K562 (cell line): ENCODE results near the gene NCOA4. TPM values are rescaled to one million over a fixed set of nuclear protein-coding genes. Genes with fewer than 3 reads are reported as not detected.

Source experiments
- CAMTA2 ChIP-seq: fragments of 250-450 bp; sonication (Bioruptor Pico); conservative IDR thresholded peaks from 2 replicates; pipeline ENCODE4 v1.5.1; 2022
- ETS2 ChIP-seq: IDR thresholded peaks from 2 replicates; pipeline ENCODE4 v1.6.1; 2016; ENCODE audit warnings: borderline replicate concordance, missing genetic modification characterization, mild to moderate bottlenecking, moderate library complexity, missing compliant biosample characterization; ENCODE audit not compliant: poor library complexity, severe bottlenecking
- FOXJ3 ChIP-seq: sonication (generic); formaldehyde crosslinking; IDR thresholded peaks from 2 replicates; pipeline ENCODE4 v1.4.0; 2020; ENCODE audit warnings: mild to moderate bottlenecking, missing genetic modification reagents
- JUN ChIP-seq, 2 experiments: sonication (generic) in 1 of 2; formaldehyde crosslinking in 1 of 2; IDR thresholded peaks; 2 replicates each; pipeline versions ENCODE4 v1.6.1 to v1.8.0; 2012 to 2022; ENCODE audit warnings: borderline replicate concordance in 2 of 2, mild to moderate bottlenecking in 2 of 2, improper control_type of control experiment in 1 of 2, low read depth in 1 of 2, low read length in 1 of 2, missing genetic modification reagents in 1 of 2
- NCOR1 ChIP-seq: fragments of 450-650 bp; IDR thresholded peaks from 2 replicates; pipeline ENCODE4 v1.6.1; 2016; ENCODE audit warnings: mild to moderate bottlenecking, moderate library complexity
- POLR2G ChIP-seq: fragments of 200-400 bp; formaldehyde crosslinking; IDR thresholded peaks from 2 replicates; pipeline ENCODE4 v1.6.1; 2017; ENCODE audit warnings: low read depth, mild to moderate bottlenecking, antibody characterized with exemption, low read length, moderate library complexity
- PURB ChIP-seq: sonication (generic); formaldehyde crosslinking; IDR thresholded peaks from 2 replicates; pipeline ENCODE4 v1.9.0; 2021; ENCODE audit warnings: low read depth, mild to moderate bottlenecking, missing genetic modification reagents
- SMARCC2 ChIP-seq: fragments of 450-650 bp; IDR thresholded peaks from 2 replicates; pipeline ENCODE4 v1.6.1; 2017; ENCODE audit warnings: antibody characterized with exemption, moderate library complexity, mild to moderate bottlenecking, low read depth
- STAG1 ChIP-seq: sonication (generic); formaldehyde crosslinking; IDR thresholded peaks from 2 replicates; pipeline ENCODE4 v1.5.0; 2020; ENCODE audit warnings: missing genetic modification reagents, borderline replicate concordance
- TGIF2 ChIP-seq: sonication (generic); formaldehyde crosslinking; IDR thresholded peaks from 2 replicates; pipeline ENCODE4 v1.8.1; 2022; ENCODE audit warnings: mild to moderate bottlenecking, missing genetic modification reagents, moderate library complexity
- ZKSCAN3 ChIP-seq: fragments of 250-450 bp; sonication (Bioruptor Pico); IDR thresholded peaks from 2 replicates; pipeline ENCODE4 v1.4.0; 2020
- ZNF23 ChIP-seq: fragments of 250-450 bp; sonication (Bioruptor Pico); IDR thresholded peaks from 2 replicates; pipeline ENCODE4 v1.4.0; 2020; ENCODE audit warnings: mild to moderate bottlenecking
- ZNF77 ChIP-seq: fragments of 250-450 bp; sonication (Bioruptor Pico); IDR thresholded peaks from 2 replicates; pipeline ENCODE4 v1.5.0; 2020
- polyA plus RNA-seq, 8 experiments: library from polyadenylated mRNA; depleted of rRNA in 4 of 8; stranded (reverse) in 5 of 8; unstranded in 3 of 8; fragments of >200 nt; fragmentation: Nextera tagmentation in 2 of 8; fragmentation: Illumina TruSeq in 1 of 8; extraction: Ambion mirVana in 2 of 8; extraction: Trizol in 1 of 8; gene quantifications; 2 replicates each; pipeline versions ENCODE4 v1.2.1 to v1.2.3, GENCODE V29; 2011 to 2014; ENCODE audit warnings: inconsistent platforms in 1 of 8, missing spikeins in 1 of 8
- total RNA-seq, 7 experiments: library from RNA; depleted of rRNA in 6 of 7; stranded (reverse); fragments of >200 nt in 6 of 7; fragmentation: Illumina TruSeq in 2 of 7; extraction: Trizol in 2 of 7; gene quantifications; 2 replicates each; pipeline versions ENCODE4 v1.2.1 to v1.2.3, GENCODE V29; 2011 to 2021; ENCODE audit warnings: low replicate concordance in 1 of 7
- TF ChIP-seq, protein P1 (sequence below), 2 experiments: IDR thresholded peaks; 2 replicates each; pipeline ENCODE4 v1.6.1; 2012; ENCODE audit warnings: improper control_type of control experiment in 2 of 2, low read depth in 2 of 2, low read length in 2 of 2, borderline replicate concordance in 1 of 2
- TF ChIP-seq, protein P2 (sequence below): IDR thresholded peaks from 2 replicates; pipeline ENCODE4 v1.6.1; 2011; ENCODE audit not compliant: insufficient read length; ENCODE audit errors: extremely low read depth
- TF ChIP-seq, protein P3 (sequence below): IDR thresholded peaks from 3 replicates; pipeline ENCODE4 v1.6.1; 2011; ENCODE audit warnings: borderline replicate concordance, mild to moderate bottlenecking, moderate library complexity; ENCODE audit not compliant: insufficient read length; ENCODE audit errors: extremely low read depth
- TF ChIP-seq, protein P4 (sequence below): sonication (generic); IDR thresholded peaks from 2 replicates; pipeline ENCODE4 v1.6.1; 2016
- TF ChIP-seq, protein P5 (sequence below): fragments of 450-650 bp; IDR thresholded peaks from 2 replicates; pipeline ENCODE4 v1.6.1; 2014; ENCODE audit warnings: low read depth, mild to moderate bottlenecking, moderate library complexity, borderline replicate concordance

The NCOA4 gene
- total and polyA plus RNA-seq, 9 of the 15 experiments (the other 6 are each of a cell fraction or from before 2014, with no cell fraction given) = 89.8 to 283 (median 181) TPM

DNA sequence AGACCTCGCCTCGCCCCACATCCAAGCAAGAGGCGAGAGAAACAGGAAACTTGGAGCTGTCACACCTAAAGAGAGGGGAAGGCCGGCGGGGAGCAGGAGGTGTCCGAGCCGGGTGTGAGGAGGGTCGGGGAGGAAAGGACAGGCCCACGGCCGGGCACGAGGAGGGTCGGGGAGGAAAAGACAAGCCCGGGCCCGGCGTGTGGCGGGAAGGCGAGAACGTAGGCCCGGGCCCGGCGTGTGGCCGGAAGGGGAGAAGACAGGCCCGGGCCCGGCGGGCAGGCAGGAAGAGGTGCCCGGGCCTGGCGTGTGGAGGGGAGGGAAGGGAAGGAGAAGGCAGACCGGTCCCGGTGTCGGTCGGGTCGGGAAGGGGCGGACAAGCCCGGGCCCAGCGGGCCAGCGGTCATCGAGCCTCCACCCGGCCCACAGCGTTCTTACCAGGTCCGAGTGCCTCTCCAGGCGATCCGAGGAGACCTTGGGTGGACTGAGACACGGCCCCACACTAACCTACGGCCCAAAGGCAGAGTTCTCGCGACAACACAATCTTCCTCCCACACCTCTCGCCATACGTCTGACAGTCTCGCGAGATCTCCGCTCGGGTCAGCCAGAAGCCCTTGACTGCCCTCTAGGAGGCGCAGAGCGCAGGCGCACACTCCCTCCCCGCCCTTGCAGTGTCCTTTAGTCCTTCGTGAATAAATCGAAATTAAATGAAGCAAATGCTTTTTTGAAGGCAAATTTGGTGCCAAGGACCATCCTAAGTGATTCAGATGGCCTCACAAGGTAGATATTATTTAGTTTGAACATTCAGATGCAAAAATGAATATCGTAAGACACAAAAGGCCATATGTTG lies at the start of gene NCOA4 (continued):
- TF ChIP-seq, protein P1, sequence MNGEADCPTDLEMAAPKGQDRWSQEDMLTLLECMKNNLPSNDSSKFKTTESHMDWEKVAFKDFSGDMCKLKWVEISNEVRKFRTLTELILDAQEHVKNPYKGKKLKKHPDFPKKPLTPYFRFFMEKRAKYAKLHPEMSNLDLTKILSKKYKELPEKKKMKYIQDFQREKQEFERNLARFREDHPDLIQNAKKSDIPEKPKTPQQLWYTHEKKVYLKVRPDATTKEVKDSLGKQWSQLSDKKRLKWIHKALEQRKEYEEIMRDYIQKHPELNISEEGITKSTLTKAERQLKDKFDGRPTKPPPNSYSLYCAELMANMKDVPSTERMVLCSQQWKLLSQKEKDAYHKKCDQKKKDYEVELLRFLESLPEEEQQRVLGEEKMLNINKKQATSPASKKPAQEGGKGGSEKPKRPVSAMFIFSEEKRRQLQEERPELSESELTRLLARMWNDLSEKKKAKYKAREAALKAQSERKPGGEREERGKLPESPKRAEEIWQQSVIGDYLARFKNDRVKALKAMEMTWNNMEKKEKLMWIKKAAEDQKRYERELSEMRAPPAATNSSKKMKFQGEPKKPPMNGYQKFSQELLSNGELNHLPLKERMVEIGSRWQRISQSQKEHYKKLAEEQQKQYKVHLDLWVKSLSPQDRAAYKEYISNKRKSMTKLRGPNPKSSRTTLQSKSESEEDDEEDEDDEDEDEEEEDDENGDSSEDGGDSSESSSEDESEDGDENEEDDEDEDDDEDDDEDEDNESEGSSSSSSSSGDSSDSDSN (IDR thresholded peaks at IDR 0.05; ENCODE audit: borderline replicate concordance in 1 of 2, low read depth in 2 of 2, low read length in 2 of 2) = peak; percentile 82 to 95; a peak in 2 of 4 replicates
- TF ChIP-seq STAG1 (no peak), TGIF2 (CRISPR knock-in tag) (no peak), CAMTA2 (0 out of 2 replicates have a peak, but pooled peaks have one; percentile 20), ZKSCAN3 (CRISPR knock-in tag) (no peak), FOXJ3 (CRISPR knock-in tag) (no peak), JUN (IDR thresholded peaks at IDR 0.05; ENCODE audit: borderline replicate concordance, low read depth, low read length) (no peak), JUN (CRISPR knock-in tag; IDR thresholded peaks at IDR 0.05; ENCODE audit: borderline replicate concordance) (no peak), ZNF77 (CRISPR knock-in tag) (no peak), PURB (CRISPR knock-in tag) (no peak), ETS2 (tag) (peak; percentile 41), NCOR1 (no peak), ZNF23 (no peak), SMARCC2 (no peak), POLR2G (peak; percentile 99)
- TF ChIP-seq, protein P2, sequence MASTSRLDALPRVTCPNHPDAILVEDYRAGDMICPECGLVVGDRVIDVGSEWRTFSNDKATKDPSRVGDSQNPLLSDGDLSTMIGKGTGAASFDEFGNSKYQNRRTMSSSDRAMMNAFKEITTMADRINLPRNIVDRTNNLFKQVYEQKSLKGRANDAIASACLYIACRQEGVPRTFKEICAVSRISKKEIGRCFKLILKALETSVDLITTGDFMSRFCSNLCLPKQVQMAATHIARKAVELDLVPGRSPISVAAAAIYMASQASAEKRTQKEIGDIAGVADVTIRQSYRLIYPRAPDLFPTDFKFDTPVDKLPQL = peak; percentile 80
- TF ChIP-seq, protein P3, sequence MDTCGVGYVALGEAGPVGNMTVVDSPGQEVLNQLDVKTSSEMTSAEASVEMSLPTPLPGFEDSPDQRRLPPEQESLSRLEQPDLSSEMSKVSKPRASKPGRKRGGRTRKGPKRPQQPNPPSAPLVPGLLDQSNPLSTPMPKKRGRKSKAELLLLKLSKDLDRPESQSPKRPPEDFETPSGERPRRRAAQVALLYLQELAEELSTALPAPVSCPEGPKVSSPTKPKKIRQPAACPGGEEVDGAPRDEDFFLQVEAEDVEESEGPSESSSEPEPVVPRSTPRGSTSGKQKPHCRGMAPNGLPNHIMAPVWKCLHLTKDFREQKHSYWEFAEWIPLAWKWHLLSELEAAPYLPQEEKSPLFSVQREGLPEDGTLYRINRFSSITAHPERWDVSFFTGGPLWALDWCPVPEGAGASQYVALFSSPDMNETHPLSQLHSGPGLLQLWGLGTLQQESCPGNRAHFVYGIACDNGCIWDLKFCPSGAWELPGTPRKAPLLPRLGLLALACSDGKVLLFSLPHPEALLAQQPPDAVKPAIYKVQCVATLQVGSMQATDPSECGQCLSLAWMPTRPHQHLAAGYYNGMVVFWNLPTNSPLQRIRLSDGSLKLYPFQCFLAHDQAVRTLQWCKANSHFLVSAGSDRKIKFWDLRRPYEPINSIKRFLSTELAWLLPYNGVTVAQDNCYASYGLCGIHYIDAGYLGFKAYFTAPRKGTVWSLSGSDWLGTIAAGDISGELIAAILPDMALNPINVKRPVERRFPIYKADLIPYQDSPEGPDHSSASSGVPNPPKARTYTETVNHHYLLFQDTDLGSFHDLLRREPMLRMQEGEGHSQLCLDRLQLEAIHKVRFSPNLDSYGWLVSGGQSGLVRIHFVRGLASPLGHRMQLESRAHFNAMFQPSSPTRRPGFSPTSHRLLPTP = no peak
- TF ChIP-seq, protein P4, sequence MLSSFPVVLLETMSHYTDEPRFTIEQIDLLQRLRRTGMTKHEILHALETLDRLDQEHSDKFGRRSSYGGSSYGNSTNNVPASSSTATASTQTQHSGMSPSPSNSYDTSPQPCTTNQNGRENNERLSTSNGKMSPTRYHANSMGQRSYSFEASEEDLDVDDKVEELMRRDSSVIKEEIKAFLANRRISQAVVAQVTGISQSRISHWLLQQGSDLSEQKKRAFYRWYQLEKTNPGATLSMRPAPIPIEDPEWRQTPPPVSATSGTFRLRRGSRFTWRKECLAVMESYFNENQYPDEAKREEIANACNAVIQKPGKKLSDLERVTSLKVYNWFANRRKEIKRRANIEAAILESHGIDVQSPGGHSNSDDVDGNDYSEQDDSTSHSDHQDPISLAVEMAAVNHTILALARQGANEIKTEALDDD = peak; percentile 84
- TF ChIP-seq, protein P5, sequence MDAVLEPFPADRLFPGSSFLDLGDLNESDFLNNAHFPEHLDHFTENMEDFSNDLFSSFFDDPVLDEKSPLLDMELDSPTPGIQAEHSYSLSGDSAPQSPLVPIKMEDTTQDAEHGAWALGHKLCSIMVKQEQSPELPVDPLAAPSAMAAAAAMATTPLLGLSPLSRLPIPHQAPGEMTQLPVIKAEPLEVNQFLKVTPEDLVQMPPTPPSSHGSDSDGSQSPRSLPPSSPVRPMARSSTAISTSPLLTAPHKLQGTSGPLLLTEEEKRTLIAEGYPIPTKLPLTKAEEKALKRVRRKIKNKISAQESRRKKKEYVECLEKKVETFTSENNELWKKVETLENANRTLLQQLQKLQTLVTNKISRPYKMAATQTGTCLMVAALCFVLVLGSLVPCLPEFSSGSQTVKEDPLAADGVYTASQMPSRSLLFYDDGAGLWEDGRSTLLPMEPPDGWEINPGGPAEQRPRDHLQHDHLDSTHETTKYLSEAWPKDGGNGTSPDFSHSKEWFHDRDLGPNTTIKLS = peak; percentile 98
